Hindlimb muscle (tissue), 1 donor: ENCODE measurements around the gene GSTM1. TPM values are rescaled to one million over a fixed set of nuclear protein-coding genes. Genes with fewer than 3 reads are reported as not detected.
A peak's percentile ranks its signal among the peaks of the same experiment; 100 is the strongest.

Experiments used
- DNase-seq: peaks from one replicate; pipeline ENCODE4 v3.0.0-alpha.2; 2013
- polyA plus RNA-seq: library from polyadenylated mRNA; unstranded; fragments of 120-200 nt; gene quantifications from one replicate; pipeline ENCODE4 v1.2.1, GENCODE V29; 2013; ENCODE audit not compliant: insufficient read length

Gene GSTM1
- polyA plus RNA-seq, result 50.6 TPM

GRCh38 chr1:109687641-109688499 is at the start of gene GSTM1:
Gene GSTM1, plus strand, starts transcription at chr1:109687817. Its CDS starts 57 bp downstream, at chr1:109687874.
- peak; percentile 83 for DNase-seq

DNA sequence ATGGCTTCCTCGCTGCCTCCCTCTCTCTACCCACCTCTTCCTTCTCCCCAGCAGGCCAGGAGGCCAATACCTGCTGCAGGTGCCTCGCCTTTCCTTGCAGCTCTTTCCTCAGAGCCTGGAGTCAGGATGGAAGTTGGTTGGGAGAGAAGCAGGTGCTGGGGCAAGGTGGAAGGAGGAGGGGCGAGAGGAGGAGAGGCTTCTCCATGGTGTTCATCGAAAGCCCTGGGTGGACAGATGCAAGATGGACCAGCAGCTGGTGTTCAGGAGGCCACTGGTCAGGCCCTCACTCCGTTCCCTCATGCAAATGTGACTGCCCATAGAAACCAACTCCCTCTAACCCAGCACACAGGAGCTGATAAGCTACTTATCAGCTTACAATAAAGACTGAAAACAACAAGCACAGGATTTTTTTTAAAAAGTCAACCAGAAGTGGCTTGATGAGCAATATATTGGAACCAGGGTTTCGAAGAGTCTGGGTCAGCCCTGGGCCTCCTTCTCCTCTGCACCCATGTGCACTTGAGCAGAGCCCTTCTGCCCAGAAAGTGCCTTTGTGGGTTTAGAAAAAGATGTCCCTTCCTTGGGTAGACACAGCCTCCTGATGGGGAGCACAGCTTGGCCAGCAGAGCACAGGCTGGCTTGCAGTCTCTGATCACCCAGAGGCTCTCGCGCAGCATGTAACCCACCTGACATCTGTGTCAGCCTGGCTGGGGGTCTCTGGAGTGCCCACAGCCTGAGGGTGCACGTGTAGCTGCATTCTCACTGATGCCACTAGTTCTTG is 48.4 kb upstream of the GSTM1 start:
- no peak for DNase-seq

GRCh38 chr1:109639841-109640184 is 47.8 kb upstream of the GSTM1 start:
- DNase-seq, result no peak

DNA sequence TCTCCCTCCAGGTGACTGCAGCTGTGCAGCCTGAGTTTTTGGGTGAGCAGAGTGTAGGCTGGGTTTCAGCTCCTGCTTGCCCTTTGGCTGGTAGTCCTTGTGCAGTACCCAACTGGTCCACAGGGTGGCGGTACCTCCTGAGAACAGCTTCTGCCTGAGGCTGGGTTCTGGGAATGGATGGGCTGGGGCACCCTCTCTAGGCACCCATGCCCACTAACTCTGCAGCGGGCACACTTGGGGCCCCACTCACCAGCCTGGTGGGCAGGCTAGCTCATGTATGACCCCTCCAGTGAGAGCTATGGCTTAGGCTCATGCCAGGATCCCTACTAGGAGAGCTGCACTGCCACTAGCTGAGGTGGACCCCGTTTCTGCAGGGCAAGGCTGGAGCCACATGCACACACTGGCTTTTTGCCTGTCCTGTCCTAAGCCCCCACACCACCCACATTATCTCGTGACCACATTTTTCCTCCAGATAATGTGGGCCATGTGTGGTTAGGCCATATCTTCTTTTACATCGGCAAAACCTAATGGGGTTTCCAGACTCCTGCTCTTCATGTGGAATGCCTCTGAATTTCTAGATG is 47.2 kb upstream of the GSTM1 start:
- no peak for DNase-seq

DNA sequence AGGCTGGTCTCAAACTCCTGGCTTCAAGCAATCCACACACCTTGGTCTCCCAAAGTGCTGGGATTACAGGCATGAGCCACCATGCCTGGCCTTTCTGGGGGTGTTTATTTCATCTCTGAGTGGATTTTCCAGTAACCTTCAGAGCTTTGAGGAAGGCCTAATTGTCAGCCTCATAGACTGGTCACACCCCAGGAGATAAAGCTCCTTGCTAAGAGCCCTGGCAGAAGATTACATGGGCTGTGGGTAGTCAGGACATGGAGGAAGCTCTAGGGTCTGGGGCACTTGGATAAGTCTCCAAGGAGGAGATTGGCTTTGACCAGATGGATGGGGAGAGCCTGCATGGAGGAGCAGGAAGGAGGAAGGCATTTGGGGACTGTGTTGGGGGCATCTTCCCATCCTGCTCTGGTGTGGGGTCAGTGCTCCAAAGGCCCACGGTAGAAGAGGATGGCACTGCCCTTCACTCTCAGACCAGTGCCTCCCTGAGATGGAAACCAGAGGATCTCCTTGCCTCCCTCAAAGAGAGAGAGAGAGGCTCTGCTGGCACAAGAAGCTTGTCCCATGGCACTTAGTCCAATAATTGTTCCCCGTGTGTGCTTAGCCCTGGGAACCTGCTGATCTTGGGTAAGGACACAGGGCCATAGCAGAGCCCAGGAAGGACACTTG is 46.4 kb upstream of the GSTM1 start:
- DNase-seq, result no peak

GRCh38 chr1:109641861-109642260 is 45.8 kb upstream of the GSTM1 start:
- no peak for DNase-seq

GRCh38 chr1:109642626-109643025 is 45.0 kb upstream of the GSTM1 start:
- DNase-seq, result no peak

GRCh38 chr1:109643385-109644230 is 44.0 kb upstream of the GSTM1 start:
- DNase-seq, result peak; percentile 67

DNA sequence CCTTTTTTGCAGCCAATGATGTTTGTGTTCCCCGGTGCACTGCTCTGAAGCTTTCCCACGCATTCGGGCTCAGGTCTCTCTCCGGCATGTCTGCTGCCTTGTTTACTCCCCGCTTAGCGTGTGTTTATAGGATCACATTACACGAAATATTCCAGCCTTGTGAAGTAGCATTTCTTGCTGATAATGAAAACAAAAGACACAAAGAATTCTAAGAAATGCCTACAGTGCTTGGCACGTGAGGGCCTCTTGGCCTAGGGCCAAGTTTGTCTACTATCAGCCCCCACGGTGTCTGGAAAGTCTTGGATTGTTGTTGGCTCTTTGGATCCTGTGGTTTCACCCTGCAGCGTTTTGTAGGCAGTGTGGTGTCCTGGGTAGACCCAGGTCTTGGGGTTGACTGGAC is 42.9 kb upstream of the GSTM1 start:
- DNase-seq, result no peak

DNA sequence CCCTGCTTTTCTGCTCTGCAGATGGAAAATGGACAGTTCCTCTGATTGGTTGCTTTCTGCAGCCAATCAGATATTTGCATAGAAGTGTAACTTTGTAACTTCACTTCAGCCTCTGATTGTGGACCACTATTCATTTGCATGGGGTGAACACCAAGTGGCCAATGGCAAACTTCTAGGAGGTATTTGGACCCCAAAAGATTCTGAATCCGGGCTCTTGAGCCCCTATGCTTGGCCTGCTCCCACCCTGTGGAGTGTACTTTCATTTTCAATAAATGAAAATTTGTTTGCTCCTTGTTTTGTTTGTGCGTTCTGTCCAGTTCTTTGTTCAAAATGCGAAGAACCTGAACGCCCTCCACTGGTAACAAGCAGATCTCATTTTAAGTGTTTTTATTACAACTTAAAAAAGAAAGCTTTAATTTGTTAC is 38.1 kb upstream of the GSTM1 start:
- peak; percentile 61 for DNase-seq

DNA sequence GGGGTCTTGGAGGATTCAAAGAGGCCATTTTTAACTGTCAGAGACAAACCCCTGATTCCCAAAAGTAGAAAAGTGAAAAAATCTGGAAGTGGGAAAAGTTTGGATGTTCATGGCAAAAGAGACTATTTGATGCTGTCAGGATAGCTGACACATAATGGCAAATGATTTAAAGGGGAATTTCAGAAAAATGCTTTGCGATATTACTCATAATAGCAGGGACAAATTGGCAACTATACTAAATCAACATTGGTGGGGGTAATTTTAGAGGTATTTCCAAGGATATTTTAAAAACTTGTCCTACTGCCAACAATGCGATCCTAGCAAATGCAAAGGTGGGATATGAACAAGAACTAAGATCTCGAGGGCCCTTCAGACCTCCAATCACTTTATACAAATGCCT is 37.0 kb upstream of the GSTM1 start:
- DNase-seq, result no peak

GRCh38 chr1:109652402-109652801 is 35.2 kb upstream of the GSTM1 start:
- no peak for DNase-seq

DNA sequence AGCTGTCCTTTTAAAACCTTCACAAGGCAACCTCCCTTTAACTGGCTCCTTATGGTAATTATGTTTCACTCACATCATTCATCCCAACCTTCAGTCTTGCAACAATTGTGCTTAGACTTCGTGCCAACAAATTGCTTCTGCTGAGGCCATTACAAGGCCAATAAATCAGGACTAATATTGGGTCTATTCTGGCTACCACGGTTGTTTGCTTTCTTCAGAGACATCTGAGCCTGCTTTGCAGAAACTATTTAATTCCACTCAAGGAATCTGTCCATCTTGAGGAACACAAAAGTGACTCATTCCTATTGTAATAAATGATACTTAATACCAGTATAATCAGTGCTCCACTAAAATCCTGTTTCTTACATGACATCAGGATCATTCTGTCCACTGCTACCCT is 34.3 kb upstream of the GSTM1 start:
- no peak for DNase-seq

- no peak for DNase-seq
Measured at GRCh38 chr1:109654519-109654918, 33.1 kb upstream of the GSTM1 start.

- DNase-seq, result peak; percentile 80
Measured at GRCh38 chr1:109655615-109656519, 31.8 kb upstream of the GSTM1 start, which contains the start of gene GSTM4. Gene GSTM4, plus strand, starts transcription at chr1:109656099. Its CDS starts 291 bp downstream, at chr1:109656390.

GRCh38 chr1:109657395-109657794 is 30.2 kb upstream of the GSTM1 start:
- no peak for DNase-seq

GRCh38 chr1:109657970-109658369 is 29.6 kb upstream of the GSTM1 start:
- no peak for DNase-seq

GRCh38 chr1:109658533-109659042 is 29.0 kb upstream of the GSTM1 start:
- no peak for DNase-seq

DNA sequence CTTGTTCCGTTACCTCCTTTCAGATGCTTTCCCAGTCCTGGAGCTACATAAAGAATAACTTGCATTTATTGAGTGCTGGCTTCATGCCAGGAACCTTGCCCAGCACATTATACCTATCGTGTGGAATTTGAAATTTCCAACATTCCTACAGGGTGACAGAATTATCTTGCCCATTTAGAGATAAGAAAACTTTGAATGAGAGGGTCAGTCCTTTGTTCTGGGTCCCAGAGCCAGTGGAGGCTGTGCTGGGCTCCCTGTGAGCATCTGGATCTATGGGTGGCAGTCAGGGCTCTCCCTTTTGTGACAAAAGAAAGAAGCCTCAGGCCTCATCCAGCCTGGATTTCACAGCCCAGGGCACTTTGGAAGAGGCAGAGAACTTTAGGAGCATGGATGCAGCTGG is 28.5 kb upstream of the GSTM1 start:
- no peak for DNase-seq

DNA sequence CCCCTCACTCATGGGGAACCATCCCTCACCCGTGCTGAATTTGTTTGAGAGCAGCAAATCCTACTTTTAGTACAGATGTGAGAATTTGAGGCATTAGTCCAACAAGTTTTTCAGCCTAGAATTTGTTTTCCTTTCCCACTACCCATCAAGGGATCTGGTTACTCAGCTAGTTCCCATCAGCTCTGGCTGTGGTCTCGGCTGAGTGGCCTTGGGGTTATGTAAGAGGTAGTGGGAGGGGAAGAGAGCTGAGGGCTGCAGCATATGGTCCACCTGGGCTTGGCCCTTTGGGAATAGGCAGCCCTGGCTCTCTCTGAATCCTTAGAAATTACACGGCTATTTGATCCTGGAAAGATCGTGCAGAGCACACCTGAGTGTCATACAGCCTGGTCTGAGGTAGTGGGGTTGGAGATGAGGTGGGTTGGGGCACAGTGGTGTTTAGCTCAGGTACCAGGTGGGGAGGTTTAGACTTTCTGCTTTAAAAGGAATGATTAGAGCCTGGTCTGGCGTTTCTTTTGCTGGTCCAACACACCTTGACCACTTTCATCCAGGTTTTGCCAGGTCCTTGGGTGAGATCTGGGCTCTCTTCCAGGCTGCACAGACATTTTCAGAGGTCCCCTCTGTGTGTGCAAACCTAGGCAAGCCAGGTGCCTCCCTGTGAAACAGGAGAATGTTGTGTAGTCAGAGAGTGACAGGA is 27.5 kb upstream of the GSTM1 start:
- no peak for DNase-seq
